ENCODE measurements around the gene POLRMT.
"Not testable (repeated sequence)": the region's sequence is repeated elsewhere in the genome, so short reads cannot be mapped to it uniquely, and the experiment has no call there.

The POLRMT gene

GRCh38 chr19:585551-586110 lies 47.7 kb downstream of the POLRMT start:
- in situ Hi-C loops (cut with HindIII; ENCODE audit: low sequenced_read_pairs): no loop called here
- TF ChIP-seq CTCF (IDR thresholded peaks at IDR 0.05; ENCODE audit: low read depth, low read length, missing control alignments): no peak
- H3K4me3 ChIP-seq (ENCODE audit: low read depth, low read length): no peak overlapping the region
- DNase-seq (ENCODE audit: low read depth): no peak

GRCh38 chr19:585146-585545 lies 48.2 kb downstream of the POLRMT start:
- DNase-seq (ENCODE audit: low read depth); H3K4me3 ChIP-seq (ENCODE audit: low read depth, low read length); in situ Hi-C loops (cut with HindIII; ENCODE audit: low sequenced_read_pairs): not testable (repeated sequence)

DNA sequence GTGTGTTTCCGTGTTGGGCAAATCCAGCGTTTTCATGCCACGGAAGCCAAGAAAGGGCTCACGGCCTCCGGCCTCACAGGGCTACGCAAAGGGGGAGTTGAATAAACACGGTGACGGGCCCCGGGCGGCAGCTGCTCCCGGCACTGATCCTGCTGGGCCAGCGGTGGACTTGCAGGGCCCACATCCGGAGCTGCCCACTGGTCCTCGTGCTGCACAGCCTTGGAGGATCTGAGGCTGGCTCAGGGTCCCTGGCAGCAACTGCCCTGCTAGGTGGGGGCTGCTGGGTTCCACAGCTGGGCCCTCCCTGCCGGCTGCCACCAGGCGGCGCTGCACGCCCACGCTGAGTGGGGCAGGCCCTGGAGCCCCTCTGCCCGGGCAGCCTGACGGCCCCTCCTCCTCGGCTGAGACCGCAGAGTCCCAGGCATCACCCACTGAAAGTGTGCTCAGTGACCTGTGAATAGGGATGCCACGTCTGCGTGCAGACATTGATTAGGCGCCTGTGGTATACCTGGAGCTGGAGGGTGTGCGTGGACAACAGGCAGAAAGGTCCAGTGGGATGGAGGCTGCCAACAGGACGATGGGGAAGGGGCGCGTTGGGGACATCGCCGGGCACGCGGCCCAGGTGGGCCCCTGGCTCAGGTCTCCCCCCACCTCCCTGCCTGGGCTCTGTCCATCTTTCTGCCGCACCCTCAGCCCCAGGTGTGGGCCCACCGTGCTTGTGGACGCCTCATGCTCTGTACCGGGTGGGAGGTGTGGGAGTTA lies 48.9 kb downstream of the POLRMT start:
- no peak for DNase-seq (ENCODE audit: low read depth)
- peak; percentile 96 for TF ChIP-seq CTCF (IDR thresholded peaks at IDR 0.05; ENCODE audit: low read depth, low read length, missing control alignments)
- no peak overlapping the region for H3K4me3 ChIP-seq (ENCODE audit: low read depth, low read length)
- in situ Hi-C loops (cut with HindIII; ENCODE audit: low sequenced_read_pairs): no loop called here

- no peak for TF ChIP-seq CTCF (IDR thresholded peaks at IDR 0.05; ENCODE audit: low read depth, low read length, missing control alignments)
- no peak for DNase-seq (ENCODE audit: low read depth)
- in situ Hi-C loops (cut with HindIII; ENCODE audit: low sequenced_read_pairs): no loop called here
- H3K4me3 ChIP-seq (ENCODE audit: low read depth, low read length): no peak overlapping the region
These were observed 49.4 kb downstream of the POLRMT start for GRCh38 chr19:583968-584239.

DNA sequence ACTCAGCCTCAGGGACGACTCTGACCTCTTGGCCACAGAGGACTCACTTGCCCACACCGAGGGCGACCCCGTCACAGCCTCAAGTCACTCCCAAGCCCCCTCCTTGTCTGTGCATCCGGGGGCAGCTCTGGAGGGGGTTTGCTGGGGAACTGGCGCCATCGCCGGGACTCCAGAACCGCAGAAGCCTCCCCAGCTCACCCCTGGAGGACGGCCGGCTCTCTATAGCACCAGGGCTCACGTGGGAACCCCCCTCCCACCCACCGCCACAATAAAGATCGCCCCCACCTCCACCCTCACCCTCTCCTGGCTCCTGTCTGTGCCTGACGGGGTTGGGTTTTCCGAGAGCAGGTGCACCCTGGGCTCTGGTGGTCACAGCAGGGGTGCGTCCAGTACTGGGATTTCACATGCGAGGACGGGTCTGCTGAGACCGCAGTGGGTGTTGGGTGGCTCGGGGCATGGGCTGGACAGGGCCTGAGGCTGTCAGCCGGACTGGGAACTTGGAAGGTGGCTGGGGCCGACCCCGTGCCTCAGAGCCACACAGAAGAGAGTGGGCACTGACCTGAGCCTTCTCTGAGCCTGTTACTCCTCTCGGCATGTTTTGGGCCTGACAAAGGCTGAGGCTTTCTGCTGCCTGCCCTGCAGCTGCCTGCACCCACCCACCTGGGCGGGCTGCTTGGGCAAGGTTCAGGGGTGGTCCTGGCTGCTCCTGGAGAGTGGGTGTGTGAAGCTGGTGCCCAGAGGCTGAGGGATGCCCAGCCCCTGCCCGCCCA lies 50.0 kb downstream of the POLRMT start:
- in situ Hi-C loops (cut with HindIII; ENCODE audit: low sequenced_read_pairs): no loop called here
- H3K4me3 ChIP-seq (ENCODE audit: low read depth, low read length): no peak overlapping the region
- no peak for TF ChIP-seq CTCF (IDR thresholded peaks at IDR 0.05; ENCODE audit: low read depth, low read length, missing control alignments)
- no peak for DNase-seq (ENCODE audit: low read depth)

DNA sequence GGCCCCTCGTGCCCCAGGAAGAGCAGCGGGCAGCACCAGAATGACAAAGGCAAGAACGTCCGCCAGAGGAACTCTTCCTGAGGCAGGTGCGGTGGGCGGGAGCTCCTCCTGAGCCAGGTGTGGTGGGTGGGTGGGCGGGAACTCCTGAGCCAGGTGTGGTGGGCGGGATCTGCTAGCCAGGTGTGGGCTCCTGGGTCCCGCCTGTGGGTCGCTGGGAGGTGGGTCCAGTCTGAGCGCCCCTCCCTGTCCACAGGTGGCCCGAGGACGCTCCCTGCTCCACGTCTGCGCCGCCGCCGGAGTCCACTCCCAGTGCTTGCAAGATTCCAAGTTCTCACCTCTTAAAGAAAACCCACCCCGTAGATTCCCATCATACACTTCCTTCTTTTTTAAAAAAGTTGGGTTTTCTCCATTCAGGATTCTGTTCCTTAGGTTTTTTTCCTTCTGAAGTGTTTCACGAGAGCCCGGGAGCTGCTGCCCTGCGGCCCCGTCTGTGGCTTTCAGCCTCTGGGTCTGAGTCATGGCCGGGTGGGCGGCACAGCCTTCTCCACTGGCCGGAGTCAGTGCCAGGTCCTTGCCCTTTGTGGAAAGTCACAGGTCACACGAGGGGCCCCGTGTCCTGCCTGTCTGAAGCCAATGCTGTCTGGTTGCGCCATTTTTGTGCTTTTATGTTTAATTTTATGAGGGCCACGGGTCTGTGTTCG lies 50.7 kb downstream of the POLRMT start:
- in situ Hi-C loops (cut with HindIII; ENCODE audit: low sequenced_read_pairs): no loop called here
- TF ChIP-seq CTCF (IDR thresholded peaks at IDR 0.05; ENCODE audit: low read depth, low read length, missing control alignments): no peak
- no peak for DNase-seq (ENCODE audit: low read depth)
- H3K4me3 ChIP-seq (ENCODE audit: low read depth, low read length): no peak overlapping the region

All from astrocyte of the cerebellum (primary cell).